HL-60 (cell line): ENCODE results near the gene DENND1B.

Experiments used
- GABPA ChIP-seq: IDR thresholded peaks from 2 replicates; pipeline ENCODE4 v1.6.1; 2012; ENCODE audit warnings: low read depth
- POLR2AphosphoS5 ChIP-seq: IDR thresholded peaks from 2 replicates; pipeline ENCODE4 v1.6.1; 2012; ENCODE audit warnings: low read depth
- SPI1 ChIP-seq: IDR thresholded peaks from 2 replicates; pipeline ENCODE4 v1.6.1; 2012; ENCODE audit warnings: low read depth, mild to moderate bottlenecking, borderline replicate concordance
- TF ChIP-seq, protein P1 (sequence below): IDR thresholded peaks from one replicate; pipeline ENCODE4 v1.5.1; 2011; ENCODE audit warnings: low read length, control low read depth, inconsistent platforms; ENCODE audit not compliant: insufficient read depth

DNA sequence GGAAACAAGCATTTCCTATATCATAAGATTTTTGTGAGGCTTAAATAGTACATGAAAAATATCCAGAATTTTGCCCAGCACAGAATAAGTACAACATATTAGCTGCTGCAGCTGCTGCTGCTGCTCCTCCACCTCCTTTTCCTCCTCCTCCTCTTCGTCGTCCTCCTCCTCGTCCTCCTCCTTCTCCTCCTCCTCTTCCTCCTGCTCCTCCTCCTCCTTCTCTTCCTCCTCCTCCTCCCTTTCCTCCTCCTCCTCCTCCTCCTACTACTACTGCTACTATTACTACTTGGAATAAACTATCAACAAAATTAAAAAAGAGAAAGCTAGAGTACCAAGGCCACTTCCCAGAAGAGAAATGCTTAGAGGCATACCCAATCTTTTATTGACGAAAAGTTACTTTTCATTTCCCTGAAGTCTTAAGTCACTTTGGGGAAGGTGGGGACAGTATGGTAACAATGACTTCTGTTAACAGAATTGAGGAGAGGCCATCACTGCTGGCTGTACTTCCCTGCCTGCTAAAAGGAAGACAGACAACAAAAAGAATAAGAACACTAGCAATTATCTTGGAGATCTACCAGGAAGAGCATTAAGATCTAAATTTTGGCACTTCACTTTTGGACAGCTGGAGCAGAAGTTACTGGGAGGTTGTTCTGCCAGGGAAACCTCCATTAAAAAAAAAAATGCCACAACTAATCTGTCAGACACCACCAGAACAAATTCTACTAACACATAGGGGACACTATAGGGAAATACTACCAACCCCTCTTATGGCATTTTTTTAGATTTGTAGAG lies 7.1 kb downstream of the DENND1B start:
- TF ChIP-seq, protein P1, sequence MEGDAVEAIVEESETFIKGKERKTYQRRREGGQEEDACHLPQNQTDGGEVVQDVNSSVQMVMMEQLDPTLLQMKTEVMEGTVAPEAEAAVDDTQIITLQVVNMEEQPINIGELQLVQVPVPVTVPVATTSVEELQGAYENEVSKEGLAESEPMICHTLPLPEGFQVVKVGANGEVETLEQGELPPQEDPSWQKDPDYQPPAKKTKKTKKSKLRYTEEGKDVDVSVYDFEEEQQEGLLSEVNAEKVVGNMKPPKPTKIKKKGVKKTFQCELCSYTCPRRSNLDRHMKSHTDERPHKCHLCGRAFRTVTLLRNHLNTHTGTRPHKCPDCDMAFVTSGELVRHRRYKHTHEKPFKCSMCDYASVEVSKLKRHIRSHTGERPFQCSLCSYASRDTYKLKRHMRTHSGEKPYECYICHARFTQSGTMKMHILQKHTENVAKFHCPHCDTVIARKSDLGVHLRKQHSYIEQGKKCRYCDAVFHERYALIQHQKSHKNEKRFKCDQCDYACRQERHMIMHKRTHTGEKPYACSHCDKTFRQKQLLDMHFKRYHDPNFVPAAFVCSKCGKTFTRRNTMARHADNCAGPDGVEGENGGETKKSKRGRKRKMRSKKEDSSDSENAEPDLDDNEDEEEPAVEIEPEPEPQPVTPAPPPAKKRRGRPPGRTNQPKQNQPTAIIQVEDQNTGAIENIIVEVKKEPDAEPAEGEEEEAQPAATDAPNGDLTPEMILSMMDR = no peak
- TF ChIP-seq POLR2AphosphoS5 (no peak), GABPA (no peak), SPI1 (no peak)
